B cell (primary cell): Measurements from ENCODE around the gene PIK3IP1. TPM values are rescaled to one million over a fixed set of nuclear protein-coding genes. Genes with fewer than 3 reads are reported as not detected.

Experiments used
- ATAC-seq: fragments of 200-7000 bp; cut with Tn5 transposase; one replicate; pipeline ENCODE4 v1.10.0; 2021; ENCODE audit warnings: low read depth, mild to moderate bottlenecking, moderate number of reproducible peaks, moderate library complexity
- CTCF ChIA-PET: fragments of 350-600 bp; sonication (Branson Sonifier 250); formaldehyde crosslinking; loops from one replicate; lab custom pipeline; 2021; ENCODE audit warnings: antibody characterized with exemption, inconsistent platforms; lab: Charles Lee
- POLR2A ChIA-PET: fragments of 350-600 bp; sonication (Branson Sonifier 250); formaldehyde crosslinking; loops from one replicate; lab custom pipeline; 2021; ENCODE audit warnings: antibody characterized with exemption; lab: Charles Lee
- DNase-seq: peaks from one replicate; pipeline ENCODE4 v3.0.0; 2013
- H2AFZ ChIP-seq: 2 replicates; pipeline ENCODE4 v1.6.1; 2012; ENCODE audit warnings: mild to moderate bottlenecking, low read depth, low read length; ENCODE audit not compliant: insufficient read depth, poor library complexity, severe bottlenecking
- H3K27ac ChIP-seq, 2 donors: 1 replicate in 1 of 2; 2 replicates in 1 of 2; pipeline ENCODE4 v1.5.1; 2012 to 2013; ENCODE audit warnings: low read length in 2 of 2, mild to moderate bottlenecking in 2 of 2, moderate library complexity in 1 of 2
- H3K27me3 ChIP-seq, 4 experiments: fragments of 200-600 bp in 1 of 4; sonication (generic) in 1 of 4; replicated peaks in 1 of 4; 1 replicate in 2 of 4; 2 replicates in 2 of 4; pipeline versions ENCODE4 v1.6.1 to v1.7.0; 2013 to 2016; ENCODE audit warnings: low read length in 3 of 4, mild to moderate bottlenecking in 2 of 4, mixed read lengths in 1 of 4, moderate library complexity in 1 of 4; ENCODE audit not compliant: insufficient read depth in 4 of 4, control insufficient read depth in 3 of 4; ENCODE audit errors: control extremely low read depth in 1 of 4
- H3K36me3 ChIP-seq, 2 experiments: replicated peaks in 1 of 2; 1 replicate in 1 of 2; 2 replicates in 1 of 2; pipeline versions ENCODE4 v1.6.1 to v1.7.1; 2013; ENCODE audit warnings: low read length in 1 of 2; ENCODE audit not compliant: insufficient read depth in 2 of 2, control insufficient read depth in 1 of 2; ENCODE audit errors: control extremely low read depth in 1 of 2, extremely low read depth in 1 of 2
- H3K4me1 ChIP-seq, 2 donors: fragments of 200-600 bp in 1 of 2; sonication (generic) in 1 of 2; 1 replicate in 1 of 2; 2 replicates in 1 of 2; pipeline versions ENCODE4 v1.5.1 to v1.6.1; 2013 to 2017; ENCODE audit warnings: low read length in 2 of 2; ENCODE audit not compliant: control insufficient read depth in 2 of 2, insufficient read depth in 2 of 2
- H3K4me2 ChIP-seq: replicated peaks from 2 replicates; pipeline ENCODE3; 2012; ENCODE audit warnings: mild to moderate bottlenecking, low read depth, low read length; ENCODE audit not compliant: poor library complexity, severe bottlenecking
- H3K4me3 ChIP-seq, 5 experiments: fragments of 200-600 bp in 1 of 5; sonication (generic) in 1 of 5; 1 replicate in 3 of 5; 2 replicates in 2 of 5; pipeline versions ENCODE4 v1.5.1 to v1.7.0; 2011 to 2016; ENCODE audit warnings: low read length in 4 of 5, mild to moderate bottlenecking in 4 of 5, low read depth in 2 of 5, control low read depth in 1 of 5, moderate library complexity in 1 of 5; ENCODE audit not compliant: insufficient read depth in 1 of 5; ENCODE audit errors: control extremely low read depth in 1 of 5, extremely low read depth in 1 of 5
- H3K79me2 ChIP-seq: fragments of 200-600 bp; sonication (generic); one replicate; pipeline ENCODE4 v1.6.0; 2016; ENCODE audit warnings: low read length; ENCODE audit not compliant: control insufficient read depth, insufficient read depth
- H3K9ac ChIP-seq: fragments of 200-600 bp; sonication (generic); 2 replicates; pipeline ENCODE4 v1.6.1; 2017; ENCODE audit warnings: mild to moderate bottlenecking, low read length, moderate library complexity
- H3K9me3 ChIP-seq, 3 donors: one replicate each; pipeline versions ENCODE4 v1.6.1 to v1.7.1; 2013; ENCODE audit warnings: low read length in 2 of 3; ENCODE audit not compliant: control insufficient read depth in 2 of 3, insufficient read depth in 1 of 3; ENCODE audit errors: control extremely low read depth in 1 of 3
- H4K20me1 ChIP-seq: 2 replicates; pipeline ENCODE4 v1.6.0; 2012; ENCODE audit warnings: mild to moderate bottlenecking, low read length; ENCODE audit not compliant: insufficient read depth, control insufficient read depth, poor library complexity, severe bottlenecking
- H3K27ac Mint-ChIP-seq: one replicate; pipeline ENCODE4 v1.8.0; 2021; ENCODE audit warnings: mixed read lengths
- H3K27me3 Mint-ChIP-seq: one replicate; pipeline ENCODE4 v1.8.0; 2021; ENCODE audit warnings: mixed read lengths
- H3K4me1 Mint-ChIP-seq: one replicate; pipeline ENCODE4 v1.8.0; 2021; ENCODE audit warnings: mixed read lengths
- H3K4me3 Mint-ChIP-seq: one replicate; pipeline ENCODE4 v1.8.0; 2021; ENCODE audit warnings: mixed read lengths
- H3K9me3 Mint-ChIP-seq: one replicate; pipeline ENCODE4 v1.8.0; 2022; ENCODE audit warnings: mixed read lengths; ENCODE audit not compliant: insufficient read depth
- EZH2 ChIP-seq: IDR thresholded peaks from 2 replicates; pipeline ENCODE4 v1.6.1; 2012; ENCODE audit warnings: borderline replicate concordance, low read depth, mild to moderate bottlenecking, moderate library complexity, low read length; ENCODE audit not compliant: insufficient read depth, poor library complexity, severe bottlenecking
- WGBS: methylation state at CpG from one replicate; pipeline ENCODE4 v1.1.5; 2013; ENCODE audit warnings: missing lambda C conversion rate; ENCODE audit not compliant: insufficient coverage; 5-methylcytosine and 5-hydroxymethylcytosine counted together
- intact Hi-C: fragments of 100-400 bp; cut with micrococcal nuclease; formaldehyde crosslinking; loops from one replicate; pipeline ENCODE4 v1.10.0; 2022
- polyA plus RNA-seq: library from polyadenylated mRNA; depleted of rRNA; stranded (reverse); fragments of >200 nt; gene quantifications from 2 replicates; pipeline ENCODE4 v1.2.3, GENCODE V29; 2012
- total RNA-seq, 2 donors: library from RNA; stranded (reverse); fragments of 120-200 nt in 1 of 2; gene quantifications; 1 replicate in 1 of 2; 2 replicates in 1 of 2; pipeline versions ENCODE4 v1.2.3 to v1.2.4, GENCODE V29; 2013 to 2022
- TF ChIP-seq, protein P1 (sequence below): fragments of 200-600 bp; IDR thresholded peaks from one replicate; pipeline ENCODE4 v1.8.0; 2022; ENCODE audit warnings: antibody characterized with exemption, mild to moderate bottlenecking

Gene PIK3IP1
- total and polyA plus RNA-seq, 2 donors (not counting 1 experiment from before 2014, with no cell fraction given) = 89.8 to 92.9 TPM

DNA sequence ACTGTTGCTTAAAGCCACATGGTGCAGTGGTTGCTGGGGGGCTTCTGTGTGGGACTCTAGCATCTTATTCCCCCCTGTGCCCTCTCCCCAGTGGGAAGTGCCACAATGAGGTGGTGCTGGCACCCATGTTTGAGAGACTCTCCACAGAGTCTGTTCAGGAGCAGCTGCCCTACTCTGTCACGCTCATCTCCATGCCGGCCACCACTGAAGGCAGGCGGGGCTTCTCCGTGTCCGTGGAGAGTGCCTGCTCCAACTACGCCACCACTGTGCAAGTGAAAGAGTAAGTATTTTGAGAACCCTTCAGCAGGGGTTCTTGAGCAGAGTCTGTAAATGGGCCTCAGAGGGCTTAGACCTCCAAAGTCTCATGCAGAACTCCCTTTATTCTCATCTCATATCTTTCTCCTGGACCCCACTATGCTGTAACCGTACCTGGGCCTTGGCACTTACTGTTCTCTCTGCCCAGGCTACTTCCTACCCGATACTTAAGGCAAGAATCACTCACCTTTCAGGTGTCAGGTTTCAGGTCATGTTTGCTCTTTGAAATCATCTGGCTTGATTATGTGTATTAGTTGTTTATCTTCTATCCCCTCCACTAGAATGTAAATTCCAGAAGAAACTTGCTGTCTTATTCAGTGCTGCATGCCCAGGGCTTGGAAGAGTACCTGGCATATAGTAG is 32.4 kb downstream of the PIK3IP1 start:
- Mint-ChIP-seq H3K27me3 (no peaks in the 10 kb centered on the region), H3K4me3 (no peak overlapping the region), H3K9me3 (no peaks in the 10 kb centered on the region), H3K27ac (no peak overlapping the region), H3K4me1 (peaks cover 6% of the 10 kb centered on the region)
- no peaks in the 10 kb centered on the region for H3K27me3 ChIP-seq
- ATAC-seq (no peak), DNase-seq (no peak)
- H3K36me3 ChIP-seq = peaks cover 6 to 37% of the 10 kb centered on the region in 2 experiments
- TF ChIP-seq EZH2 = no peak
- TF ChIP-seq, protein P1, sequence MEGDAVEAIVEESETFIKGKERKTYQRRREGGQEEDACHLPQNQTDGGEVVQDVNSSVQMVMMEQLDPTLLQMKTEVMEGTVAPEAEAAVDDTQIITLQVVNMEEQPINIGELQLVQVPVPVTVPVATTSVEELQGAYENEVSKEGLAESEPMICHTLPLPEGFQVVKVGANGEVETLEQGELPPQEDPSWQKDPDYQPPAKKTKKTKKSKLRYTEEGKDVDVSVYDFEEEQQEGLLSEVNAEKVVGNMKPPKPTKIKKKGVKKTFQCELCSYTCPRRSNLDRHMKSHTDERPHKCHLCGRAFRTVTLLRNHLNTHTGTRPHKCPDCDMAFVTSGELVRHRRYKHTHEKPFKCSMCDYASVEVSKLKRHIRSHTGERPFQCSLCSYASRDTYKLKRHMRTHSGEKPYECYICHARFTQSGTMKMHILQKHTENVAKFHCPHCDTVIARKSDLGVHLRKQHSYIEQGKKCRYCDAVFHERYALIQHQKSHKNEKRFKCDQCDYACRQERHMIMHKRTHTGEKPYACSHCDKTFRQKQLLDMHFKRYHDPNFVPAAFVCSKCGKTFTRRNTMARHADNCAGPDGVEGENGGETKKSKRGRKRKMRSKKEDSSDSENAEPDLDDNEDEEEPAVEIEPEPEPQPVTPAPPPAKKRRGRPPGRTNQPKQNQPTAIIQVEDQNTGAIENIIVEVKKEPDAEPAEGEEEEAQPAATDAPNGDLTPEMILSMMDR = no peak
- H3K79me2 ChIP-seq = no peaks in the 10 kb centered on the region
- CTCF ChIA-PET = interaction anchor here (0.9 kb wide), 1 partner anchor 12 kb away, joined by 3 read pairs; no protein-coding TSS in a partner anchor
- H3K9me3 ChIP-seq = no peaks in the 10 kb centered on the region
- intact Hi-C loops = no loop called here
- no peak overlapping the region for H3K4me3 ChIP-seq
- H3K9ac ChIP-seq = no peak overlapping the region
- H4K20me1 ChIP-seq = no peaks in the 10 kb centered on the region
- 97% methylated on average over 7 of the region's 8 CpGs for WGBS
- no peak overlapping the region for H2AFZ ChIP-seq
- H3K4me2 ChIP-seq = no peak overlapping the region
- POLR2A ChIA-PET = no interaction called here
- peaks cover 0 to 1% of the 10 kb centered on the region in 2 donors for H3K4me1 ChIP-seq
- H3K27ac ChIP-seq = no peak overlapping the region

DNA sequence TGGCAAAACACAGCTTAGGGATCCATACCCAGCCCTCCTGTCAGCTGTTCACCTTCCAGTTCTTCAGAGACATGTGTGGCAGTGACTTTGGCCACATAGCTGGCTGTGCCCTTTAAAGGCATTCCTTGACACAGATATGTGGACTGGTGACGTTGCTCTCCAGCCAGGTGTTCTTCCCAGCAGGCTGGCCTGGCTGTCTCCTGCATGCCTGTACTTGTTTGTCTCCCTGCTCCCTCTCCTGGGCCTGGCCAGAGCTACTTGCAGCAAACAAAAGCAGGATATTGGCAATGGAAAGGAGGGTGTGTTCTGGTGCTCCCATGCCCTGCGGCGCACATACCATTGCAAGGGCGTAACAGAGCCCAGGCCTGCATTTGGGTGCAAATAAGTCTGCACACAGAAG is 38.3 kb downstream of the PIK3IP1 start:
- DNase-seq = no peak
- no peaks in the 10 kb centered on the region for H3K27me3 ChIP-seq
- no peaks in the 10 kb centered on the region for H3K27me3 Mint-ChIP-seq
- no peak for ATAC-seq
- H3K9me3 ChIP-seq = no peaks in the 10 kb centered on the region
- no peak overlapping the region for H3K27ac ChIP-seq
- H3K9me3 Mint-ChIP-seq = no peaks in the 10 kb centered on the region
- peaks cover 15% of the 10 kb centered on the region for H3K4me1 Mint-ChIP-seq
- no peak overlapping the region for H3K4me2 ChIP-seq
- H3K9ac ChIP-seq = no peak overlapping the region
- 98% methylated on average over 4 of the region's 4 CpGs for WGBS
- H2AFZ ChIP-seq = no peak overlapping the region
- CTCF ChIA-PET = interaction anchor here (0.9 to 3.7 kb wide), 3 partner anchors 12 to 22 kb away, joined by 3 to 22 read pairs (median 4); no protein-coding TSS in a partner anchor
- H3K36me3 ChIP-seq = peaks cover 0 to 11% of the 10 kb centered on the region in 2 experiments
- no peak overlapping the region for H3K4me3 Mint-ChIP-seq
- TF ChIP-seq, protein P1 = no peak
- TF ChIP-seq EZH2 = no peak
- no peak overlapping the region for H3K27ac Mint-ChIP-seq
- intact Hi-C loops = no loop called here
- no peak overlapping the region for H3K4me3 ChIP-seq
- peaks cover 6% of the 10 kb centered on the region for H3K79me2 ChIP-seq
- peaks cover 0 to 9% of the 10 kb centered on the region in 2 donors for H3K4me1 ChIP-seq
- H4K20me1 ChIP-seq = no peaks in the 10 kb centered on the region
- POLR2A ChIA-PET = no interaction called here
